ENCODE measurements around the gene IL17REL.
A peak's percentile ranks its signal among the peaks of the same experiment; 100 is the strongest.

IL17REL gene

DNA sequence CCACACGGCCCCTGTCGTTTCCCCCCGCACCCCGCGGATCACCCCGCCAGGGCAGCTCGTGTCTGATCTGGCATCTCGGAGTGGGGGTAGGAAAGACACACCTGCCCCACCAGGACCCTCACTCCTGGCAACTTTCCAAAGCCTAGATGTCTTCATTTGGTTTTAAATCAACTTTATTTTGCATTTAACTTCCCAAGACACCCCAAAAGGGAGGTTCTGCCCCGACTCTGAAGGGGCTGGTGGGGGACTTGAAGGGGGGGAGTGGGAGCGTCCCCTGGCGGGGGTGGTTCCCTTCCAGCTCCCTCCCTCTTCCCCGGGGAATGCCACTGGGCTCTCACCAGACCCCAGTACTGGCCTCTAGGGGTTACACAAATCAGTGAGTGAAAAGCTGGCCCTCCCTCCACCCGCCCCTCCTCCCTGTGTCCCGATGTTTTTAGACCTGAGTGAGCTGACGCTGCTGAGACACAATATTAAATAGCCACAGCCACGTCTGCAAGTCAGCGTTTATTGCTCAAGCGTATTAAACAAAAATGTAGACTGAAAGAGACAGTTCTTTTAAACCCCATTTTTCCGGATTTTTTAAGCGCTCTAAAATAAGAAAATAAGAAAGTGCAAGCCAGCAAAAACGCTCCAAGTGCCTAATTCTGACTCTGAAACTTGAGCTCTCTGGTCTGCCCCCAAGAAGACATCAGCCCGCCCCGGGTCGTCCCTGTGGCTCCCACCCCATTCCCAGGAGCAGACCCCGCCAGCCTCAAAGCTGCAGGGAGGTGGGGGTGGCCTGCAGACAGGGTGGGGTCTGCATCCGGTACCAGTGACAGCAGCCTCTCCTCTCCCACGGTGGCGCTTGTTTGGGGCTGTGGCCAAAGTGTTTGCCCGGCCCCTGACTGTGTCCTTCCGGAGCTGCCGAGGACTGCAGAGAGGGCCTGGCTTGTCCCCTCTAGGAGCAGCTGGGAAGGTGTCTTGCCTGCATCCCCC lies 46.6 kb upstream of the IL17REL start:
- peak overlapping the region; percentile 76 for H3K4me3 Mint-ChIP-seq
- peaks cover 2% of the 10 kb centered on the region for H3K9me3 Mint-ChIP-seq
- H3K36me3 Mint-ChIP-seq (ENCODE audit: low read depth) = no peaks in the 10 kb centered on the region
- peaks cover 13% of the 10 kb centered on the region for H3K27me3 Mint-ChIP-seq (ENCODE audit: low read depth, poor library complexity)
- DNase-seq = peak; percentile 74
- H3K27ac Mint-ChIP-seq = peak overlapping the region; percentile 90
- peaks cover 54% of the 10 kb centered on the region for H3K4me1 Mint-ChIP-seq
- TF ChIP-seq, protein P1, sequence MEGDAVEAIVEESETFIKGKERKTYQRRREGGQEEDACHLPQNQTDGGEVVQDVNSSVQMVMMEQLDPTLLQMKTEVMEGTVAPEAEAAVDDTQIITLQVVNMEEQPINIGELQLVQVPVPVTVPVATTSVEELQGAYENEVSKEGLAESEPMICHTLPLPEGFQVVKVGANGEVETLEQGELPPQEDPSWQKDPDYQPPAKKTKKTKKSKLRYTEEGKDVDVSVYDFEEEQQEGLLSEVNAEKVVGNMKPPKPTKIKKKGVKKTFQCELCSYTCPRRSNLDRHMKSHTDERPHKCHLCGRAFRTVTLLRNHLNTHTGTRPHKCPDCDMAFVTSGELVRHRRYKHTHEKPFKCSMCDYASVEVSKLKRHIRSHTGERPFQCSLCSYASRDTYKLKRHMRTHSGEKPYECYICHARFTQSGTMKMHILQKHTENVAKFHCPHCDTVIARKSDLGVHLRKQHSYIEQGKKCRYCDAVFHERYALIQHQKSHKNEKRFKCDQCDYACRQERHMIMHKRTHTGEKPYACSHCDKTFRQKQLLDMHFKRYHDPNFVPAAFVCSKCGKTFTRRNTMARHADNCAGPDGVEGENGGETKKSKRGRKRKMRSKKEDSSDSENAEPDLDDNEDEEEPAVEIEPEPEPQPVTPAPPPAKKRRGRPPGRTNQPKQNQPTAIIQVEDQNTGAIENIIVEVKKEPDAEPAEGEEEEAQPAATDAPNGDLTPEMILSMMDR (IDR thresholded peaks at IDR 0.05) = peak; percentile 2

GRCh38 chr22:50058061-50058905 lies 45.7 kb upstream of the IL17REL start, which contains the start of gene TTLL8:
TSS of gene TTLL8 (minus strand) at chr22:50058298.
- DNase-seq = peak; percentile 56
- peaks cover 9% of the 10 kb centered on the region for H3K36me3 Mint-ChIP-seq (ENCODE audit: low read depth)
- H3K27me3 Mint-ChIP-seq (ENCODE audit: low read depth, poor library complexity) = peaks cover 19% of the 10 kb centered on the region
- TF ChIP-seq, protein P1 (IDR thresholded peaks at IDR 0.05) = no peak
- H3K27ac Mint-ChIP-seq = no peak within 1 kb of the TSS
- peaks cover 51% of the 10 kb centered on the region for H3K4me1 Mint-ChIP-seq
- H3K9me3 Mint-ChIP-seq = peaks cover 11% of the 10 kb centered on the region
- H3K4me3 Mint-ChIP-seq = peak within 1 kb of the TSS; percentile 76

- Mint-ChIP-seq H3K4me3 (no peak overlapping the region), H3K27me3 (ENCODE audit: low read depth, poor library complexity) (peaks cover 19% of the 10 kb centered on the region), H3K27ac (no peak overlapping the region), H3K4me1 (peaks cover 51% of the 10 kb centered on the region), H3K36me3 (ENCODE audit: low read depth) (peaks cover 10% of the 10 kb centered on the region), H3K9me3 (peaks cover 19% of the 10 kb centered on the region)
- TF ChIP-seq, protein P1 (IDR thresholded peaks at IDR 0.05) = no peak
- no peak for DNase-seq
These were observed 44.9 kb upstream of the IL17REL start for GRCh38 chr22:50057278-50058060.

DNA sequence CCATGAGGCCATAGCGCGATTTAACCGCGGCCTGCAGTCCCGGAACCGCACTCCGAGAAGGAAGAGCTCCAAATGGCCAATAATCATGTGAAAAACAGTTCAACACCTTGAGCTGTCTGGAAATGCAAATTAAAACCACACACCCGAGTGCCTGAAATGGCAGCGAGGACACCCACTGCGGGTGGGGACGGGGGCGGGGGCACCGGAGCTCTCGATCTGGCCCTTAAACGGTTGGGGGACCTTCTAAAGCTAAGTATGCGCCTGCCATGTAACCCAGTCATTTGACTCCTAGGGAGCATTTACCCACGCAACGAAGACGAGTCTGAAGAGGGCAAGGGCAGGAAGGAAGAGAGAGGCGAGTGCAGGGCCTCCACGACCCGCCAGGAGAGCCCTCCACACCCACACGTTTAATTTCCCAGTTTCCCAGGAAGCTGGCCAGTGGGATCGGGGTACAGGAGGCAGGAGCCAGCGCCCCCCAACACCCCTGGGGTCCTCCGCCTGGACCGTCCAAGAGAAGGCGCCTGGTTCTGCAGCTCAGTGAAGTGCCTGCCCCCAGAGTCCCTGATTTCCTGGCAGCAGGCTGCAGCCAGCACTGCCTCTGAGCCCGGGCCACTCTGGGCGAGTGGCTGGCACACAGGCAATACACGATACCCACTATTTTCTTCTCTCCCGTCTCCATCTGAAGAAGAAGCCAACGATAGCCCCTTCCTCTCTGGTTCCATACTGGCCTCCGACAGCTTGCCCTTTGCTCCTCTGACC lies 43.8 kb upstream of the IL17REL start:
- Mint-ChIP-seq H3K9me3 (peaks cover 30% of the 10 kb centered on the region), H3K36me3 (ENCODE audit: low read depth) (peaks cover 10% of the 10 kb centered on the region), H3K4me3 (no peak overlapping the region), H3K27ac (no peak overlapping the region), H3K27me3 (ENCODE audit: low read depth, poor library complexity) (peaks cover 22% of the 10 kb centered on the region), H3K4me1 (peaks cover 48% of the 10 kb centered on the region)
- DNase-seq = no peak
- TF ChIP-seq, protein P1 (IDR thresholded peaks at IDR 0.05) = no peak

- Mint-ChIP-seq H3K9me3 (peaks cover 32% of the 10 kb centered on the region), H3K4me3 (no peak overlapping the region), H3K27me3 (ENCODE audit: low read depth, poor library complexity) (peaks cover 29% of the 10 kb centered on the region), H3K4me1 (peaks cover 37% of the 10 kb centered on the region), H3K27ac (no peak overlapping the region), H3K36me3 (ENCODE audit: low read depth) (peaks cover 10% of the 10 kb centered on the region)
- TF ChIP-seq, protein P1 (IDR thresholded peaks at IDR 0.05) = no peak
- DNase-seq = no peak
These were observed 41.3 kb upstream of the IL17REL start for GRCh38 chr22:50053861-50054260.
